GM19035 (cell line): Measurements from ENCODE around the gene CADM2.

Source experiments
- ATAC-seq: cut with Tn5 transposase; IDR thresholded peaks from one replicate; pipeline ENCODE4 v1.9.1; 2021; ENCODE audit not compliant: unreplicated experiment

Gene CADM2

DNA sequence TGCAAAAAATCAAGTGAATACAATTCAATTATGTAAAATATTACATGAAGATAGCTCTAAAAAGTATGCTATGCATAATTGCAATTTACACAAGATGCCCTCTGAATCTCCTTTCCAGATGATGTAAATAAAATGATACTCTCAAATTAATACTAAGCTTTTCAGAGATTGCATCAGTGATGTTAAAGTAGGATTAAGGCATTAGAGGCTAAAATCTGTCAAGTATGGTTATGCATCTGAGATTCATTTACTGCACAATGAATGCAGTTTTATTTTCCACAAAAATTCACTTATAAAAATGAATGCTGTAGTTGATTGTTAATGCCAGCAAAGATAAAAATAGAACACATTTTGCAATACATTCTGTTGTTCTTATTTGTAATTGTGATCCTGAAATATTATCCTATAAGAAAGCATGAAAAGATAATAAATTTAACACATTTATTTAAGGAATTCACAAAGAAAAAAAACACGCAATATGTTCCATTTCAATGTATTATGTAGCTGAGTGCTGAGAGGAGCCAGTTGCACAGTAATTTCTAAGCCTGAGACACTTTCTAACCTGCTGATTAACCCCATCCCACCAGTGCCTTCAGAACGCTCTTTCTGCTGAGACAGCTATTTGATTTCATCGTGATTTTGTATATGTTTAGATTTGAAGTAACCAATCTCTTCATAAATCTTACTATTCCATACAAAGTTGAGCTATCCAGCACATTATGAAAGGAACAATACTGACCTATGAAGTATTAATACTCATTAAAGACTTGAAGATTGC lies 224.4 kb downstream of the CADM2 start:
- no peak for ATAC-seq

DNA sequence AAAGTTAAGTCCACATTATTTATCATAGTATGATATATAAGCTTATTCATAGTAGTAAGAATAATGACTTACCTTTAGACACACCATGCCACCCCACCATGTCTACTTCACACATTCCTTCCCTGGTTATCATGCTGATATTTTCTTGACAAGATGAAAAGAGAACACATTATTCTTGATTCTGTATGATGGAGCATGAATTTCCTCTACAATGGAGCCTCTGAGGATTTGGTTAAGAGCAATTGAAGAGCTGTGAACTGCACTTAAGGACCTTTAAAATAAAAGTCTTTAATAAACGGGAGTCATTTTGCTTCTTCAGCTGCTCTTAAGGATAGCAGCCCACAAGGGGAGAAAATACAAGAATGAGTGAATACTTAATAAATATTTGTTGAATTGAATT lies 226.7 kb downstream of the CADM2 start:
- ATAC-seq, result no peak

DNA sequence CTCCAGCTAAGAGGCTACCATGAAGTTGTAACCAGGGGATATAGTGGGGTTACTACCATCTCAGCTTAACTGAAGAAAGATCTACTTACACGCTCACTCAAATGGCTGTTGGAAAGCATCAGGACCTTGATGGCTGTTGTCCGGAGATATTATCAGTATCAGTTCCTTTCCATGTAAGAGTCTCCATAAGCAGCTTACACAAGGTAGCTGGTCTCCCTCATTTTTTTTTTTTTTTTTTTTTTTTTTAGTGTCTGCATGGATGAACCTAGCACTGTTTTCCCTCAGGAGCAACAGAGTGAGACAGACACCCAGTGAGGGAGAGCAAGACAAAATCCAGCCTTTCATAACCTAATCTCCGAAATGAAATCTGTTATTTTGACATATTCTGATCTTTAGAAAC lies 230.9 kb downstream of the CADM2 start:
- ATAC-seq, result no peak

DNA sequence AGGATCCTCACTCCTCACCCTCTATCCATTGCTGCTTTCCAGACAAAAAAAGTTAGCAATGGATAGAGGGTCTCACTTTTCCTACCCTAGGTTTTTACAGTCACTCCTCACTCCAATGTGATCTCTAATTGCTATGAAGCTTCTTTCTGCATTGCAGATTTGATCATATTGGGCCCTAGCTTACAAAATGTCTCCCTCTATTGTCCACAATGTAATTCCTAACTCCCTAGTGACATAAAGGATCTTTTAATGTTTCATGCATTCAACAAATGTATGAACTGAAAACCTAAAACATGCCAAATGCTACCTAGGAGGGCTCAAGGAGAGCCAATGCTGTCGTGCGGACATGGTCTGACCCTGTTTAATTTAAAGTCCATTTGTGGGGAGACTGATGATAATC lies 234.8 kb downstream of the CADM2 start:
- ATAC-seq, result no peak

DNA sequence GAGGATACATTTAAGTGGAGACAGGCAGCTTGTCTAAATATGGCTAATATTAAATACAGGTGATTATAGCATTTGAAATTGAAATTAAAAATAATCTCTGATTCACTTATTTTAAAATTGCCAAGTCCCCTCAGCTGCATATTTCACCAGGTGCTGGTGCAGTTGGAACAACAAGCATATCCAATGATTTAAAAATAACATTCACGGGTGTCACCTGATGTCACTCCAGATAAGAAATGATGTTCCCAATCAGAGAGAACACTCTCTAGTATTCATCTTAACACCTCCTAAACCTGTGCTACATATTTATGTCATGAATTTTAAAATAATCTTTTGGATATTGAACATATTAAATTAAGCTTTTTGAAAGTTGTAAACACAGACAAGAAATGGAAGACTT lies 249.9 kb downstream of the CADM2 start:
- ATAC-seq, result no peak

DNA sequence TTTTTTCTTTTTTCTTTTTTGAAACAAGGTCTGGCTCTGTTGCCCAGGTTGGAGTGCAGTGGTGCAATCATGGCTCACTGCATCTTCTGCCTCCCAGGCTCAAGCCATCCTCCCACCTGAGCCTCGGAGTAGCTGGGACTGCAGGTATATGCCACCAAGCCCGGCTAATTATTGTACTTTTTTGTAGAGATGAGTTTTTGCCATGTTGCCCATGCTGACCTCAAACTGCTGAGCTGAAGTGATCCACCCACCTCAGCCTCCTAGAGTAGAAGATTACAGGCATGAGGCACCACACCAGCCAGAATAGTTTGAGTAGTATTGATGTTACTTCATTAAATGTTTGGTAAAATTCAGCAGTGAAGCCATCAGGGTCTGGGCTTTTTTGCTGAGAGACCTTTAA lies 251.8 kb downstream of the CADM2 start:
- no peak for ATAC-seq

DNA sequence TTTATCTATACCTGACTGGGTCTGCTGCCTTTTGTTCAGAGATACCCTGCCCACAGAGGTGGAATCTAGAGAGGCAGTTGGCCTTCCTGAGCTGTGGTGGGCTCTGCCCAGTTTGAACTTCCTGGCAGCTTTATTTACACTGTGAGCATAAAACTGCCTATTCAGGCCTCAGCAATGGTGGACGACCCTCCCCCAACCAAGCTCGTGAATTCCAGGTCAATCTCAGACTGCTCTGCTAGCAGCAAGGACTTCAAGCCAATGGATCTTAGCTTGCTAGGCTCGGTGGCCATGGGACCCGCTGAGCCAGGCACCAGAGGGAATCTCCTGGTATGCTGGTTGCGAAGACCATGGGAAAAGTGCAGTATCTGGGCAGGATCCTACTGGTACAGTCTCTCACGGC lies 270.2 kb downstream of the CADM2 start:
- no peak for ATAC-seq

DNA sequence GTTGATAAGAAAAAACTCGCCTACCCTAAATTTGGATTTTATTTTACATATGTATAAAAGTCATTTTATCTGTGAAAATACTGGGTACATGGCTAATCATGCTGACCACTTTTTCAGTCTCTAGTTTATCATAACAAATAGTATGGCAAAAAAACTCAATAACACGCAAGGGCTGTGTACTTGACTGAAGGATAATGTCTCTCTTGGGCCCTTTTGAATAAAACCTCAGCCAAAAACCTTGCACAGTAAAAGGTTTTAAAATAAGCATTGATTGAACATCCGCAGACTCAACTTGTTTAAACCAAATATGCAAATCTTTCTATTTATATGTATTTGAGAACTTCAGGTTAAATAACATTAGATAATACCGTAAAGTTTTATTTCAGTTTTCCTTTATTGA lies 285.3 kb downstream of the CADM2 start:
- no peak for ATAC-seq

DNA sequence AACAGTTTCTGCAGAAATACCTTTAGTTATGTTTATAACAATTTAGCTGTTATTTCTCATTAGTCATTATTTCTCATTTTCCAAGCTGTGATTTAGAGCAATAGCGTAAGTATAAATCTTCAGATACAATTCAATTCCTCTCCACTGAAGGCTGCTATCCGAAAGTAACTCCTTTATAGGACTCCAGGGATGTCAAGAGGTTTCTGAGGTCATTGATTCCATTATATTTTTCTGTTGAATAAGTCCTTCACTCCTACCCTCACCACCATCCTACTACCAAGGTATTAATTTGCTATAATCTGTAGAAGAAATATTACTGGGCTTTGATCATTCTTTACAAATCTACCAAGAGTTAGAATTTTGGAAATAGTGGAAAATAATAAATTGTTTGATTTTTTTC lies 285.7 kb downstream of the CADM2 start:
- no peak for ATAC-seq

DNA sequence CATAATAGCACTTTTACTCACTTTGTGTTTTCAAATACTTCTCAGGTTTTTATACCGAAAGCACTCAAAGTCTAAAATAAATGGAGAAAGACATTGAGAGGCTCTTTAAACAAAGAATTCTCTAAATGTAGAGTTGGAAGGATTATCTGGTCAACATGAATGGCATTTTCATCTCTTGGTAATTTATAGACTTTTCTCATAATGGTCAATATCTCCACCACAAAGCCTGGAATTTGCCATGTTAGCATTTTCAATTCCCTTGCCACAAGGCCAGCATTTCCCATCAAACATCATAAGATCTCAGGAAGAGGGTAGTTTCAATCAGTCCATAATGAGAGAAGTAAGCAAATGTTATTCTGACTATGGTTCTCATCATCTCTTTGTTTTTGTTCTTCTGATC lies 293.0 kb downstream of the CADM2 start:
- ATAC-seq, result no peak

DNA sequence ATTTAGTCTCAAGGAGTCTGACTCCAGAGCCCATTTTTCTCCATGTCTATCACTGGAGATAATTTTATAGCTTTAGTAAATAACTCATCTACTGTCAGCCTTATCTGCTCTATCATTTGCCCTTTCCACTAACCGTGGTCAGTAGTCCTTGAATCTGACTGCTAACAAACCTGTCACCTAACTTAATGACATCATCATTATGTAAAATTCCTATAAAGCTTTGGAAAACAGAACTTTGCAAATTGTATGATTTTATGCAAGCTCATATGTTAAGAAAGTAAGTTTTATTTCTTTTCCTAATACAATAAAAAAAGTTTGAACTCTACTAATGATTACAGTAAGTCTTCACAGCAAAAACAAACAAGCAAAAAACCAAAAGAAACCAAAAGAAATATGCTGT lies 293.9 kb downstream of the CADM2 start:
- ATAC-seq, result no peak

DNA sequence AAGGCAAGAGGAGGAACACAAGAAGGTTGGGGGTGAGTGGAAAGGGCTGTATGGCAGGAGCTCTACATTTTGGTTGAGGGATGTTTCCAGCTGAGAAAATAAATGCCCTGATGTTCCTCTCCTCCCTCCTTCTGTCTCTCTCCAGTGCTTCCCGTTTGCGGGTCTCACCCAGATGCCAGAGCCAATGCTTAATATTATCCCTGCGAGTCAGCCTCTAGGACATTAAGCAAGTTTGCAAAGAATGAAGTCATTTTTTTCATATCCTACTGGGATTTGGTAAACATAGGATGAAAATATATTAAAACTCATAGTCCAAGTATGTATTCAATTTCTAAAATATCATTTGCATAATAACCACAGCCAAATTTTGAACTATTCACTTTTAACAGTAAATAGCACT lies 295.9 kb downstream of the CADM2 start:
- ATAC-seq, result no peak

DNA sequence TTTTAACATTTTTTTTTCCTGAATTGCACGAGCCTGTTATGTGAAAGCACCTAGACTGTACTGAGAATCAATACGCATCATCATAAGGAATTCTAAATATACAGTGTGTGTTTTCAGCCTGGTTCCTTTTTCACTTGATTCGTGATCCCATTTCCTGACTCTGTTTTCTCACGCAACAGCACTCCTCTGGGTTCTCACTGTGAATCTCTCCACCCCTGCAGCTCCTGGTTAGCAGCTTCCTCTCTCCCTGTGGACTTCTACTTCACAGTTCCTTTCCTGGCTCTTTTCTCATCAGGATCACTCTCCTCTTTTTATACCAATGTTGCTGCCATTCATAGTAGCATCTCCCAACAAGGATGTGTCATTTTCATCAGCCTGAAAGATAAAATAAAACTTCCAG lies 297.2 kb downstream of the CADM2 start:
- no peak for ATAC-seq

DNA sequence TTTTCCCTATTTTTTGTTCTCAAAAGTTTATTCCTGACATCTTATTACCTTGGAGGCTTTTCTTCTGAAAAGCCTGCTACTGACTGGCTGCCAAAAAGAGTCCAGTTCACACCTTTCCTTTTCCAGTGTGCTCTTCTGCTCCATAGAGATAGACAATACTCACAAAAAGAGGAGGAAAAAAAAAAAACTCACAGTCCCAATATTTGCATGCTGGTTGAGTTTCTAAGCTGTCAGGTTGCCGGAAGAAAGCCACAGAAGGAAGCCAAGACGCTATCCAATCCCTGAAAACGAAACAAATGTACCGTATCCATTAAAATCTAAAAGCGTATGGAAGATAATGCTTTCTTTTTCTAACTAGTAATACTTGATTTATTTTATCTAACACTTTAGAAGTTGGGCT lies 299.5 kb downstream of the CADM2 start:
- no peak for ATAC-seq

DNA sequence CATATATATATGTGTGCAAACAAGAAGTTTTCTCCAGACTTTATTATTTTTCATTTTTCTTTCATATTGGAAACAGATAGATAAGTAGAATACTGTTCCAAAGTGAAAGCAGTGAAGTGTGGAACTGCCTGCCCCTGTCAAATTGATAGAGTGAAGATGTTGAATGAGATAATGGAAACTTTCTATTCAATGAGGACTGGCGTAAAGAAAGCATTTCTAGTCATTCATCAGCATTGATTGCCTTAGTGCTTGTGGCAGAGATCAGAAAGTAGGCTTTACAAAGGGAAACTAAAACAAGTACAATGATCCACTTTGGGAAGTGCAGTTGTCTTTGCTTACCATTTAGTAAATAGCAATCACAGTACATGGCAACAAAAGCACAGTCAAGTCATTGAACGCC lies 300.0 kb downstream of the CADM2 start:
- no peak for ATAC-seq

DNA sequence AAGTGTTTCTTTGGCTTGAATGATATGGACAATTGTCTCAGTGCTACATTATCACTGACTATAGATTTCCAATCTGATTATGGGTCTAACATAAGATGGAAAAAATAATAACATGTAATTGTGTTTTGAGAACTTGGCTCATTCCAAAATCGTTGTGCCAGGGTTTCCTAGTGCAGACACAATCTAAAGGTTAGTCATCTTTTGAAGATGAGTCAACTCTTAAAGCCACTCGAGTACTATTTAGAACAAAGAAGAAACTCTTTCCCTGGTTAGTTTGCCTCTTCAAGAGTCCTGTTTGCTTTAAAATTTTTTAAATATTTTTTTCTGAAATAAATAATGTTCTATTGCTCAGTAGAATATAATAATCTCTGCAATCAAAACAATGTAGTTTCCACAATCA lies 301.0 kb downstream of the CADM2 start:
- no peak for ATAC-seq

DNA sequence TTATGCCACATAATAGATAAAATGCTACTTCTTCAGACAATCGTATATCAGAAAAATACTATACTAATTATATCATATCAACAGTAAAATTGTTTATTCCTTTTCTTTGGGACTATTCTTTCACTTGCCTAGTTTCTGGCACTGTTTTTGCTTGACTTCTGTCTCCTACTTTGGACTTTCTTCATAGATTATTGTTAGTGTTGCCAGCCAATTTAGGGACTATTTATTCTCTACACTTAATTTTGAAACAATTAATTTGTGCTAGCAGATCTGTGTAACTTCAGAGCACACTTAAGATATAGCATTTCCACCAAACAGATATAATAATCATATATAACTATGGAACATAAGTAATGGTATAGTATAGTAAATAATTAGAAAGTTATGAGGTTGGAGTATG lies 305.6 kb downstream of the CADM2 start:
- no peak for ATAC-seq

DNA sequence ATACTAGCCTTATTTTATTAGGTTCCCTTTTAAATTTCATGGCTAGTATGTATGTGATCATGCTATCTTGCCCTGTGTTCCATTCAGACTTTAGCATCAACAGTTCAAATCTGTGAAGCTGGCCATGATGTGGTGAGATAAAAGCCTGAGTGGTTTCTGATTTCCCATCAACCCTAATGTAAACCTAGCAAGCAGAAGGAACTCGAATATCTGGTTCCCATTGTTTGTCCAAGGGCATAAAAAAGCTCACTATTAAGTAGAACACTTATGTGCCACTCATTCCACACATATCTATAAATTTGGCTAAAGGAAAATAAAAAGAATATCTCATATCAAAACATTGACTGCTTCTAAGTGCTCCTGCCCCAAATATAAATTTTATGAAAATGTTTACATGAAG lies 311.7 kb downstream of the CADM2 start:
- ATAC-seq, result no peak

DNA sequence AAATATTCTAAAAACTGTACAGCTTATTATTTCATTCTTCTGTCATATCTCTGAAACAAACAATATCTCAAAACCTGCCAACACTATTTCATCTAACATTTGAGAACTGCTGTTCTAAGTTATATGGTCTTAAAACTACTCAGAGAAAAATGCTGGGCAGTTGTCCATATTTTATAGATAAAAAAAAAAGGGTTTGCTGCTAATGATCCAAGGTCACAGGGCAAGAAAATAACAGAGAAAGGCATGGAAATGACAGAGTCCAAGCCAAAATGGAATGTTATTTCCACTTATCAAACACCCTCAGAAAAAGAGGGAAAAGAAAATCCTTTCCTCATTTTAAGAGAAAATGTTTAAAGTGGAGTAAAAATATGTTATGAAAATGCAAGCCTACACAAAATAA lies 313.1 kb downstream of the CADM2 start:
- ATAC-seq, result no peak

DNA sequence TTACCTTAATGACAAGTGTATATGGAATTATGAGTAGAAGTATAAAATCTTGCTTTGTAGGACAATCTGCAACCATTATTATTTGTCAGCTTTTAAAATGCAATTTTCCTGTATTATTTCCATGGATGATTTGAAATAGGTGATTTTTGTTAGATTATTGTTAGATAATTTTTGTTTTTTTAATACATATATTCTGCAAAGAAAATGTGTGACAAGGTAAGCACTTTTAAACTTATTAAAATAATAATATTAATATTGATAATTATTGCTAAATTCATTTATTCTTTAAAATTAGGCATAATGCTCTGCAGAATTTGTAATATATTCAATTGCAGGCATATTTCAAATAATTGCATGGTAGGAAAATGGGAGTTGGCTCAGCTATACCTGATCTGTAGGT lies 329.5 kb downstream of the CADM2 start:
- no peak for ATAC-seq

DNA sequence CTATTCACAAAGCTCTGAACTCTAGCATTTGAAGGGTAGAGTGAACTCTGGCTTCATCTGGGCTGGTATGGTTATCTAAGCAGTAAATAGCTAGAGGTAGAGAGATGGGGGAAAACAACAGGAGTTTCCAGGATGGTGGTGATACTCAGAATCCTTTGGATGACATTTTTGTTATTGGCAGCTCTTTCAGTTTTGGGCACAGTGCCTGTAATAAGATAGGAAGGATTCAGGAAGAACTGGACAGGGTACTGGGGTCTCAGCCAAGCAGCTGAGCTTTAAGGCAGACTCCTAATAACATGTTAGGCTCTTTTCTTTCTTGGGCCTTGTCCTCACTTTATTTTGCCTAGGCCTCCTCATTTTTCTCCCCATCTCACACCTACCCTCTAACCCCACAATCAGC lies 338.5 kb downstream of the CADM2 start:
- ATAC-seq, result no peak

DNA sequence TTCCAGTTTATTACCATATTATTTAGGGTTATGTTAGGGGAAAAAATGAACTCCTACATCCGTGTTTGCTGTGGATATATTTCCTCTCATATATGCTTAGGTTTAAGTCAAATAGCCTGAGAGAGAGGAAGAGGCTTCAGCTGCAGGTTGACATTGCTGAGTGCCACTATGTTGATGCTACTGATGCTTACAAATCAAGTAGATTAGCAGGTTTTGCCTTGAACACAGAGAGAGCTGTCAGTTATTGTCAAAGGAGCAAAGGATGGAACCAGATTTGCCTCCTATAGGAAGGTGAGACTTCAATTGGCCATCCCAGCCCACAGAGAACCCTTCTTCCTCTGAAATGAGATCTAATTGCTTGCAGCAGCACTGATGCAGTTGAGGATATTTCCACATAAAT lies 339.2 kb downstream of the CADM2 start:
- no peak for ATAC-seq

DNA sequence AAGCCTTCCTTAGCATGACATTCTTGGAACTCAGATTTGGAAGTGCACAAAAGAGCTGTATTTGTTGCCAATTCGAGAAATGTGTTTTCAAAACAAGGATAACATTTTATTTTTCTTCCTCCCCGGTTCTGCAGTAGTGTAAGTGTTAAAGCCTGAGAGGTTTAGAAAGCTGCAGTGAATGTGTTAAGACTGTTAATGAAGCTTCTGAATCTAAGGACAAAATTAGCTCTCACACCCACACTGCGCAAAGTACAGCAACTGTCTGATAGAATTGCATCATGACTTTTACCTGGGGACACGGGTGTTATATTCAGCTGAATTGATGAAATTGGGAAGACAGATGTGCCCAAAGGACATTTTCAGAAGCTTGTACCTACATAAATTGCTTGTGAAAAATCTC lies 344.4 kb downstream of the CADM2 start:
- no peak for ATAC-seq
